ENCODE results near the gene GMDS. TPM values are rescaled to one million over a fixed set of nuclear protein-coding genes. Genes with fewer than 3 reads are reported as not detected.

GMDS gene
- total RNA-seq, 1 donor from 2014 or later = 6.2 TPM

DNA sequence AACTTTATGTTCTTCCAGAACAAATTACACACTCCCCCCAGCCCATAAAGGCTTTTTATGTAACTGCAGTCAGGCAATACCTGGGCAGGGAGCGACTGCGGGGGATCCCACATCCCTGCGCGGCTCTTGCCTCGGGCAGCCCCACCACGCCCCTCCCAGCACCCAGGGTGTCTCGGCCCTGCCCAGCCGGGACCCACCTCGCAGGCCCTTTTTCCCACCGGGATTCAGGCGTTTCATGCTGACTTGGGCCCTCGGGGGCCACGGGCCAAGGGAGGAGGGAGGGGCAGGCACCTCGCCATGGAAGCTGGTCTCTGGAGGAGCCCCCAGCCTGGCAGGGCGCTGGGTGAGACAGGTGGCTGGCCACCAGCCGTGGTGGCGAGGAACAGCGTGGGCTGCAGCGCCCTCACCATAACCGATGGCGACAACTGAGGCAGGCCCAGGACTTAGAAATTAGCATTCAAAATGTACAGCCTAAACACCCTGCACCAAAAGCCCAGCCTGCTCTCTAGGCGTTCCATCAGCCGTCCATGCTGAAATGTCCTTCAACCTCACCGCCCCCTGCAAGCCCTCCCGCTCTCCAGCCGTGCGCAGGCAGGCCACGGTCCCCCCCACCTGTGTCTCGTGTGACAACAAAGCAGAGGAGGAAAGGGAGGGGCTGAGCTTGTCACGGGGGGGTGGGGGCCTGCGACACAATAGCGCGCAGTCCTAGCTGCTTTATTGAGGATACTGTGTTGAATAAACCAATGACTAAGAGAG is 650.8 kb downstream of the GMDS start:
- DNase-seq (ENCODE audit: low read depth in 2 of 2) = no peak

DNA sequence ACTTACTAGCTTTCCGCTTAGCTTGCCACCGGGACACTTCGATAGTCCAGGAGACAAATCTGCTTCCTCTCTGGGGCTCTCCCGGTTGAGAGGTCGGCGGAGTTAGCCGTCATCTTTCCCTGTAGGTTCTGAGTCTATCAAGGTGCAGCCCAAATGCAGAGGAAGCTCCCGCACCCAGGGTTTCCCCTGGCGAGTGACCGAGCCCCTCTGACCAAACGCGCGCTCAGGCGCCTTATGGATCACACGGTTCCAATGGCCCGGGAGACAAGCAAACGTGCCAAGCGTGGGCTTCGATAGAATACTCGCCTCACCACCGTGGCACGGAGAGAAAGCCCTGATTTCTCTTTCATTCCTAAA is 651.5 kb downstream of the GMDS start:
- DNase-seq (ENCODE audit: low read depth in 2 of 2) = no peak

DNA sequence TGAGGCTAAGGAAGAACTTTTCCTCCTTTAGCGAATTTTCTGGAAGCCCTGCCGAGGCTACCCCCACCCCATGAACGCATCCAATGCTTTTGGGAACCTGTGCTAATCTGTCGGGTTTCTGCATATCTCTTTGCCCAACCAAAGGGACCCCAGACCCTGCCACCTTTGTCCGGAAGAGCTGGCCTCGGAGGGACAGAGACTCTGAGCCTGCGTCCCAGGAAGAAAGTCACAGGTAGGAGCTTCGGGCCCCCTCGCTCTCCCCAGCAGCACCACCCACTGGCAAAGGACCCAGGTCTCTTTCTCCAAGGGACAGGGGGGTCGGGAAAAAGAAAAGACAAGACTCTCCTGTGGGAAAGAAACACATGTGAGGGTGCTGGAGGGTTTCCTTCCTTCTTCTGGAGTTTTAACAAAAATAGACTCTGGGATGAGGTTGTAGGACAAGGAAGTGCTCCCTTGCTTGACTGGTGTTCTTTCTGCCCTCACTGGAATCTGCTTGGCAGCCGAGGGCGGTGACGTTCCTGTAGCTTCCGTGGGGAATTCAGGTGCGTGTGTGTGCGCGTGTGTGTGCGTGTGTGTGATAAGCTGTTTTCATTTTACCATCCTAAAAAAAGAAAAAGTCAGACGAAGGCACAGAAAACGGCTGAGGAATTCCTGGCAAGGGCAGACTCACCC is 652.0 kb downstream of the GMDS start:
- DNase-seq (ENCODE audit: low read depth in 2 of 2) = no peak

DNA sequence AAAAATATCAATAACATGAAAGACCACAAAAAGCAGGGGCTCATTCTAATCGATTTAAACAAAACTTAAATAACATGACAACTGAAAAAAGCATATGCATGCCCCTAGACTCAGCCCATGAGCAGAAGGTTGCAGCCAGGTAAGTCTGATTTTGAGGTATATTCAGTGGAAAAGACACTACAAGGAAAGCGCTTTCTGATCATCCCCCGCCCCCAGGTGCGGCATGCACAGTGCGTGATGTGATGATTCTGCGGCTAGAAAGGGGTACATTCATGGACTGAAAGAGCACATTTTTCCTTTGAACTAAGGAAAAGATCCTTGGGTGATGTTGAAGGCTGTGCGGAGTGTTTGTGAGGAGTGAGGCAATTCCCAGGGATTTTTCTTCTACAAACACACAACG is 652.6 kb downstream of the GMDS start:
- no peak for DNase-seq (ENCODE audit: low read depth in 2 of 2)

DNA sequence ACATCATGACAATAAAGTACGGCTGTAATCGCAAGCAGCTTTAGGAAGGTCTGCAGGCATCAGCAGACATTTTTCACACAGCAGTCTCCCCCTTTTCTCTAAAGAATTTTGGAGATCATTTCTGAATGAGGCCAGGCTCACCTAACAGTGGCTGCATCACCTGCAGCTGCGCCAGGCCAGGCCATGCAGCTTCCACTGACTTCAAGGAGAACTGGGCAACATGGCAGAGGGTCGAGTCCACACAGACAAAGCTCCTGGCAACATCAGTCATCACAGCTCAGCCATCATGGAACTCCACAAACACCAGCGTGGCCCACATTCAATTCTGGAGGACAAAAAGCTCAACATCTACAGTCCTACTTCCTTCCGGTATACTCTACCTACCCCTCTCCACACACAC is 653.5 kb downstream of the GMDS start:
- no peak for DNase-seq (ENCODE audit: low read depth in 2 of 2)

DNA sequence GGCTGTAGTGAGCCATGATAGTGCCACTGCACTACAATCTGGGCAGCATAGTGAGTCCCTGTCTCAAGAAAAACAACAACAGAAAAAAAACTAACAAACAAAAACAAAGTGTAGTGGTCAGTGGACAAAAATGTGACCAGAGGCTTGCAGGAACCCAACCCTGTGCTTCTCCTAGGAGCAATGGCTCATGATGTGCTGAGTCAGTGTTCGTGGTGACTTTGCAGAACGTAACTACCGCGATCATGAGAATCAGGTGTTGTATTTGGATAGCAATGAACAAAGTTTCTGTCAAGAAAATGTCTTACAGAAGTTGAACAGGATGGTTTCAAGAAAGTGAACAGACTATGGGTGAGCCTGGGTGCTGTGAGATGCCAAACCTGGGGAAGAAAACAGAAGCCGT is 654.2 kb downstream of the GMDS start:
- DNase-seq (ENCODE audit: low read depth in 2 of 2) = no peak

DNA sequence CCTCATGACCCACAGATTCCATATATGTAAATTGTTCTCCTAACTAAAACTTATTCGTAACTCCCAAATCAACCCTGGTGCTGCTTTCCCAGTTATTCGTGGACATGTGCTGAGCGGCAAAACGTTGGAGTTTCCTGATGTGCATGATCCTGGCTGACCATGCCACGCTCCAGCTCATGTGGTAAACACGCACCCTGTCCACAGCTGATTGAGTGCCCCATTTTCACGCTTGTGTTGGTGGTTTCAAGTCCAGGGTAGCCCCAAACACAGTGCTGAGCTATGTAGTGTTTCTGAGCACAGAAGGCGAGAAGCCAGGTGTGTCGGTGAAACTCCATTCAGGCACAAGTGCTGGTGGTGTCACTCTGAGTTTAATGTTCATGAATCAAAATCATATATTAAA is 654.8 kb downstream of the GMDS start:
- DNase-seq (ENCODE audit: low read depth in 2 of 2) = no peak

DNA sequence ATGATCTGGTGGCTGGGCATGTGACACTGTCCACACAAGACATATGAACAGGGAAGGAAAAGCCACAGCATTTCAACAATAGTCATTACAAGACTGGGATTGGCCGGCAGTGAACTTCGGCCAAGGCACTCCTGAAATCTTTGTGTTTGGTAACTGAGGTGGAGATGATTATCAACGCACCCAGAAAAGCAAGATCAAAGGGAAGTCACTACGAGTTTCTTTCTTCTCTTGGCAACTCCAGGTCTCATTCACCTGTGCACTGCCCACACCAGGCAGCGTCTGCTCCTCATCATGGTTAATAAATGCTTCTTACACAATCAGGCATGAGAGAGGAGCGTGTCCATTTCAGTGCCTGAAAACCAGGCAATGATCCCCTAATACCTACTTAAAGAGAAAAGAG is 656.2 kb downstream of the GMDS start:
- no peak for DNase-seq (ENCODE audit: low read depth in 2 of 2)

DNA sequence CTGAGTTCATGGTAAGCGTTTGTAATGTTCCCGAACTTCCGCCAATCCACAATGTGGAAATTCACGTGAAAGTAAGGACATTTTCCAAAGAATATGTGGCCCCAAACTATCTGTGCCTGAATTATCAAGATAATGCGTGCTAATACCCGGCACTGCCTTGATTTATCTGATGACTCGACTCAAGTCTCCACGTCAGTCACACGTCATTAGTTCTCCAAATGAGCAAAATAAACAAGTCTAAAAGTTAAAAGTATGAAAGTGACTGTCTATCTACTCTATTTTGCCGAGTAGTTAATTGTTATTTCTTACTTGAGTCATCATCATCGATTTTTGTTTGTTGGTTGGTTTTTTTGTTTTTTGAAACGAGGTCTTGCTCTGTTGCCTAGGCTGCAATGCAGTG is 657.4 kb downstream of the GMDS start:
- no peak for DNase-seq (ENCODE audit: low read depth in 2 of 2)

DNA sequence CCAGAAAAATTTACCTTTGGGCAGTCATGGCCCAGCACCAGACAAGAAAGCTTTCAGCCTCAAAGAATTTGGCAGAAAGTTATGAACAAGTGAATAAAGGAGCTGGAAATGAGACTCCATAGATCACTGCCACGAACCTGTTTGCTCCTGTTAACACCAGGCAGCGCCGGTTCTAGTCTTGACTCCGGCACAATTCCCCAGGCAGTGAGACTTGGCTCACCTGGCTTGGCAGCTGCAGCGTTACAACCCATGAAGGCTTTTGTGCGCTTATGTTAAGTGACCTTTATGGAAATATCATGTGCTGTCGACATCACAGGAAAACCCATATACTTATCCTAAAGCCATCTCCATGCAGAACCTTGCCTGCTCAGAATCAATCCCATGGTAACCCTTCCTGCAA is 657.9 kb downstream of the GMDS start:
- DNase-seq (ENCODE audit: low read depth in 2 of 2) = no peak

DNA sequence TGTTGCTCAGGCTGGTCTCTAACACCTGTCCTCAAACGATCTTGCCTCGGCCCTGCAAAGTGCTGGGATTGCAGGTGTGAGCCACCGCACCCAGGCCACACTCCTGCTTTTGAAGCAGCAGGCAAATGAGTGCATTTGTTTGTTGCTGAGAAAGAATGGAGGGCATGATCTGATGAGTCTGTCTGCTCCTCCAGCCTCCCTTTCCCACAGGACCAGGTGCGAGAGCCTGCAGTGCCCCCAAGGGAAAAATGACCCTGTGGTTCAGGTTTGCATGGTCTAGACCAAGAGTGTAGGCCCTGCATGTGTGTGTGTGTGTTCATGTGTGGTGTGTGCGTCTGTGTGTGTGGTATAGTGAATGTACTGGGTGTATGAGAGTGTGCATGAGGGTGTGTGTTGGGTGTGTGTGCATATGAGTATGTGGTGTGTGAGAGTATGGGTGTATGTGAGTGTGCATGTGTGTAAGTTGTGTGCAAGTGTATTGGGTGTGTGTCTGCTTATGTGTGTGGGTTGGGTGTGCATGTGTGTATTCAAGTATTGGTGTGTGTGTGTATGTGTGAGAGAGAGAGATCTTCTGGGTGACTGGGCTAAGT is 658.4 kb downstream of the GMDS start:
- no peak for DNase-seq (ENCODE audit: low read depth in 2 of 2)

DNA sequence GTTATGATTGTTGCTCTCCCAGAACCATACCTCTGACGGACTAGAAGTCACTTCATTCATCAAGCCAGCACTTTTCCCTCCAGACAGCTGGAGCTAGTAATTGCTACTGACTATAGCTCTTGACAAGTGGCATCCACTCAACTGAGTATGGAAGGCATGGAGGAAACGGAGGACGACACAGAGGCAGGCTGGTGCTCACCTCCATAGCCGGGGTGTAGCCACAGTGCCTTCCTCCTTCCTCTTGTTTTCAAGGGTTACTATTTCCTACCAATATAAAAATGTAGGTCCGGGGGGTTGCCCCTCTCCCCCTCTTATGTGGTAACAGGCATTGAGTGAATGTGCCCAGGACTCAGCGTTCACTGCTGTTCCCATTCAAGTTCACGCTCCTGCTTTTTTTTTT is 659.1 kb downstream of the GMDS start:
- no peak for DNase-seq (ENCODE audit: low read depth in 2 of 2)

DNA sequence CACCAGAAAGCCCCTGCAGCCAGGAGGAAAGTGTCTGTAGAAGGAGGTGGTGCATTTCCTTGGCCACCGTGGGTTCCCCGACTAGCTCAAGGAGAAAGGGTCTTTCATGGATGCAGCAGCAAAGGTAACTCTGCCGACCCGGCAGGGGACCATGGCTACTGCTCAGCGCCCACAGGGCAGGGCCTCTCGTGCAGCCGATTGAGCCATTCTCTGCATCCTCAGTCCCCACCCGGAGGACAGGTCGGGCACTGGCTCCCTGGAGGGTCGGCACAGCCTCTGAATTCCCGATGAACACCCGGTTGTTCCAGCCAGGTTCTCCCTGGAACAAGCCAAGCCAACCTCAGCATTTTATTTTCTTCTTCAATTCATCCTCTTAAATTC is 659.7 kb downstream of the GMDS start:
- DNase-seq (ENCODE audit: low read depth in 2 of 2) = no peak

DNA sequence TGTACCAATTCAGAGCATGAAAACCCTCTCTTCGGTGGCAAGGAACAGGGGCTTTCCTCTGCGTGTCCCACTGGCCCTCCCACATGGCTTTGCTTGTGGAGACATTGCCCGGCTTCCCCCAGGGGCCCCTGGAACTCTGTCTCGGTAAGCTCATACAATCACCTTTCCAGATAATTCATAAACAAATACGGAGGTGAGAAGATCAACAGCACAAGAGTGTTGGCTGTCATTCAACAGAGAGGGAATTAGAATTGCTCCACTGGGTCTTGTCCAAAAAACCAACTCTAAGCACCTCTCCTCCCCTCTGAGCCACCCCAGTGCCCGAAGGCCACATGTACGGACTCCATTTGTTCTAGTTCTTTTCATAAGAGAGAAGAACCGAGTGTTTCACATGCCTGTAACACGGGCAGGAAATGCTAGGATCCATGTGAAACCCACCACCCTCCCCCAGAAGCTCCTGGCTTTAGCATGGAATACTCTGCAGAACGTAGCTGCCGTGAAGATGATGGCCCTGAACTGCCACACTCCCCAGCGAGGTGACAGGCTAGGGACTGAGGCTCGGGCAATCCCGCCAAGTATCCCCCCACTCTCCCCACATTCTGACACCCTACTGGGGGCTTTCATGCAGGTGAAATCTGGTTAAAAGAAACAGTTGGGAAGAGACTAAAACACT is 660.3 kb downstream of the GMDS start:
- no peak for DNase-seq (ENCODE audit: low read depth in 2 of 2)

DNA sequence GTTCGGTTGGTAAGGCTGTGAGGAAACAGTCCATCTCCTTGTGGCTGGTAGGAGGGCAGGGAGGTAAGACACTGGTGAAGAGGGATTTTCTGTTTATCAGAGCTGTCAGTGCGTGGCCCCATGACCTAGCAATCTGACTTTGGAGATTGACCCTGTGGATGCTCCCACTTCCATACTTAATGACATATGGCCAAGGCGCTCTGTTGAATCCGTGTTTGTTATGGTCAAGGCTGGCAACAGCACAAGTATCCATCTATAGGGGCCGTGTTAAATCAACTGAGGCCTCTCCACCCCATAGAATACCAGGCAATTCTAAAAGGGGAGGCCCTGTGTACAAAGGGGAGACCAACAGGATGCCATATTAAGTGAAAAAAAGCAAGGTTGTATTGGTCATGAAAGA is 661.3 kb downstream of the GMDS start:
- DNase-seq (ENCODE audit: low read depth in 2 of 2) = no peak

DNA sequence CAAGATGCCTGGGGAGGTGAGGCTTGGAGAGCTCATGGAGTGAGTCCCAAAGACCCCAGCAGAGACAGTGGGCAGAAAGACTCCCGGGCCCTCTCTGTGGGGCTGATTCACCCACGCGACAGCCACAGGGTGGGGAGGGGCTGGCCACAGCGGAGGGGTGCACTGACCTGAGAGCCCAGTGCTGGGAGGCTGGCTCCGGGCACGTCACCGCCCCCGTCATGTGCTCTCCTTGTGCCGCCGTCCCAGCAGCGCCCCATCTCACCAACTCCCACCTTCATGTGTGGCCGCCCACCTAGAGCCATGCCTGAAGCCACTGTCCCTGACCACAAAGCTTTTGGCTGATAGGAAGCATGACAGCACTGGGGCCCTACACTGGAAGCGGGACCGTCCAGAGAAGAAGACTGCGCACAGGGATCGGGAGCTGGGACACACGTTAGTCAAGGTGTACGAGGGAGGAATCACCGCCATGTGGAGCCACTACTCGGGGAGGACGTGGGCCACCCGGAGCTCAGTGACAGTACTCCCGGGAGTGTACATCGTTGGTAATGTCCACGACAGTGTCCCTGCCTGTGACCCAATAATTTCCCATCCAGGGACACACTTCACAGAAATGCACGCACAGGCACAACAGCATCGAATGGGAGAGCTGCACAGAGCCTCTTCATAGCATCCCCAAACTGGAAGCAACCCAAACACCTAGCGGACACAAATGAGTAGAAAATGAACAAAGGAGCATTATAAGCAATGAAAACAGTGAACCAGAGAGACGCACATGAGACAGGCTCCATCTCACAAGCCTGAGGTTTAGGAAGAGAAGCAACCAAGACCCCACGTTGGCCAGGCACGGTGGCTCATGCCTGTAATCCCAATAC is 664.0 kb downstream of the GMDS start:
- no peak for DNase-seq (ENCODE audit: low read depth in 2 of 2)

DNA sequence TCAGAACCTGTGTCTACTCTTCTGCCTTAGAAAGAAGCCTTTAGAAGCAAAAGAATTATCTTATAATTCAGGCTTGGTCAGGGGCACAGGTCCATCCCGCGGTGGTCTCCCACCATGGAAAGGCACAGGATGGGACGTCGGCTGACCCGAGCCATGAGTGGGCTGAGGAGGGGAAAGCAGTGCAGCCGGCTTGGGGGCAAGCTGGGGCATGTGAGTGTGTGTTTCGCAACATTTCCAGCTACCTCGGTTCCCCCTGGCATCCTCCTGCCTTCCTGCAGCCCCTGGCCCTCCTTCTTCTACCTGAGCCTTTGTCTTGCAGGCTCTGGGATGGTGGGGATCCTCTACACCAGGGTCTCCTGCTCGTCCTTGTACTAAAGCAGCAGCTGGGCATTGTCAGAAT is 664.8 kb downstream of the GMDS start:
- DNase-seq (ENCODE audit: low read depth in 2 of 2) = no peak

DNA sequence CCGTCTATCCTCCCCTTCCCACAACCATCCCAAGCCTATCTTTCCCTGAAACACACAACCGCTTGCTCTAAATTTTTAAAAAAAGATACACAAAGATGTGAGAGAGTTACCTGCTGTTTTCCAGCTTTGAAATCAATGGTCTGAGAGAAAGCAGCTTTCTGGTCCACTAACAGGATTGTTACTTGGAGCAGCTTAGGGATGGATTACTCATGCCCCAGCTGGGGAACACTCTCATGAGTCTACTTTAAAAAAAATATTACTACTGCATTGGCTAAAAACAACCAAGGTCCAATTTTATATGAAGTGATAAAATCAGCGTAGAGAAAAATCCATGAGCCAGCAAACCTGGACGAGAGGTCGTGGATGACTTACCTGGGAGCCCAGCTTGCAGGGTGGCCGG is 665.3 kb downstream of the GMDS start:
- DNase-seq (ENCODE audit: low read depth in 2 of 2) = no peak

DNA sequence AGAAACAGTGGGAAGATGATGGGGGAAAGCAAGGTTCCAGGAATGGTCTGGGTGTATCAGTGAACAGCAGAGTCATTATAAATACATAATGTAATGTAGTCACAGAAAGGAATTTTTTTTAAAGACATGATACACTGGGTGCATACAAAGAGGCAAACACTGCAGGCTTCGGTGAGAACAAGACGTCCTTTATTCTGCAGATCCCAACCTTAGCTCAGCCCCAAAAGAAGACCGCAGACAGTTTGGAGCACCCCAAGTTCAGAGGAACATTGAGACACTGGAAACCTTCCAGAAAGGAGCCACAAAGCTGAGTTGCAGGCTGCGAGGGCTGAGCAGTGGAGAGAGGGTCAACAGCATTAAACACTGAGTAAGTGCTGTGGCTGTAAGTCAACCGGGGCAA is 666.3 kb downstream of the GMDS start:
- no peak for DNase-seq (ENCODE audit: low read depth in 2 of 2)

DNA sequence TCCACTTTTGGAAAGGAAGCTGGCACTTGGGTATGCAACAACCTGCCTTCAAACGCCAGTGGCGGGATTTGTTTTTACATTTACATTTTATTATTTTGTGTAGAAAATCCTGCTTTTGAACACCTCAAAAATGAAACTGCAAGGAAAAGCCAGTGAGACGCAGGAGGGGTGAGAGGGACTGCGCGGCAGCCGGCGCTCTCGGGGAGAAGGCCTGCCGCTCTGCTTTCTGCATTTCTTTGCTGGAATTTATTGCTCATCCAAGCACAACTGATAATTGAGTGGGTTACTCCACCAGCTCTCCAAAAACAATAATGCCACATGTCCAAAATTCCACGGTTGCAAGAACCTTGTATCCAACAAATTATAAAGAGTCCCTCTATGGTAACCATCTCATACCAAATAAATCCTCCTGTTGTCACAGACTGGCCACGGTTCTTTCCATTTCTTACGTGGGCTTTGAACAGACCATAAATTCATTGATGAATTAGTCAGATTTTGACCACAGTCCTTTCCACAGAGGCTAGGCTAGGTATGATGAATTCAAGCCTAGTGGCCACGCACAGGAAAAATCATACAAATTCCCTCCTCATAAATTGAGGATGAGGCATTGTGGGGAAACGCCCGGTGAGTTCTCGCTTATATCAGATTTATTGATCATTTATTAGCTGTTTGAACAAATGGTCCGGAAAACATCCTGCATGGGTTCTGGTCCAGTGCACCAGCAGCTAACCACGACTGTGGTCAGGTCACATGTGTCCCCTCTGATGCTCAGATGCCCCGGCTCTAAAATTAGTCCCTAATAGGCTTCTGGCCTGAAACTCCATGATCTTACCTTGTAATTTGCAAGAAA is 667.3 kb downstream of the GMDS start:
- no peak for DNase-seq (ENCODE audit: low read depth in 2 of 2)

Measured in dermis microvascular lymphatic vessel endothelial cell (primary cell).